ENCODE data around the gene FXYD7.

GRCh38 chr19:35109395-35110112 is 33.5 kb upstream of the FXYD7 start:
- no peak for TF ChIP-seq ZMAT3 (CRISPR knock-in tag; conservative IDR thresholded peaks at IDR 0.05)
- TF ChIP-seq ZBTB43 (CRISPR knock-in tag; conservative IDR thresholded peaks at IDR 0.05) = no peak
- no peak for TF ChIP-seq EP300 (IDR thresholded peaks at IDR 0.05; ENCODE audit: low read depth in 2 of 2, low read length in 2 of 2)
- no peak for TF ChIP-seq EP300 (CRISPR knock-in tag; IDR thresholded peaks at IDR 0.05; ENCODE audit: borderline replicate concordance)

Measured in HepG2 (cell line).